Endothelial cell of umbilical vein (primary cell): Measurements from ENCODE around the gene MAP1LC3B2.

Source experiments
- EZH2 ChIP-seq: IDR thresholded peaks from 2 replicates; pipeline ENCODE4 v1.6.1; 2012; ENCODE audit warnings: borderline replicate concordance, low read depth, mild to moderate bottlenecking, moderate library complexity, low read length, inconsistent platforms; ENCODE audit not compliant: severe bottlenecking
- JUN ChIP-seq: IDR thresholded peaks from 2 replicates; pipeline ENCODE4 v1.6.1; 2011; ENCODE audit warnings: borderline replicate concordance, low read depth; ENCODE audit not compliant: insufficient read length, insufficient read depth
- MAX ChIP-seq: IDR thresholded peaks from 2 replicates; pipeline ENCODE4 v1.6.1; 2011; ENCODE audit not compliant: insufficient read depth, insufficient read length
- MYC ChIP-seq: IDR thresholded peaks from one replicate; pipeline ENCODE4 v1.6.1; 2011; ENCODE audit warnings: mild to moderate bottlenecking, low read depth, low read length
- POLR2A ChIP-seq: IDR thresholded peaks from 2 replicates; pipeline ENCODE4 v1.6.1; 2012; ENCODE audit warnings: low read depth, mild to moderate bottlenecking, control low read depth, low read length
- POLR2AphosphoS5 ChIP-seq: IDR thresholded peaks from 2 replicates; pipeline ENCODE4 v1.6.1; 2012; ENCODE audit warnings: low read depth, mild to moderate bottlenecking, control low read depth, low read length, moderate library complexity; ENCODE audit not compliant: insufficient read depth
- TF ChIP-seq, protein P1 (sequence below), 2 donors: IDR thresholded peaks; 1 replicate in 1 of 2; 2 replicates in 1 of 2; pipeline ENCODE4 v1.5.1; 2011; ENCODE audit warnings: low read length in 2 of 2, mild to moderate bottlenecking in 2 of 2, moderate library complexity in 2 of 2, control low read depth in 1 of 2, inconsistent platforms in 1 of 2, low read depth in 1 of 2; ENCODE audit not compliant: insufficient read depth in 1 of 2; ENCODE audit errors: extremely low read depth in 1 of 2

DNA sequence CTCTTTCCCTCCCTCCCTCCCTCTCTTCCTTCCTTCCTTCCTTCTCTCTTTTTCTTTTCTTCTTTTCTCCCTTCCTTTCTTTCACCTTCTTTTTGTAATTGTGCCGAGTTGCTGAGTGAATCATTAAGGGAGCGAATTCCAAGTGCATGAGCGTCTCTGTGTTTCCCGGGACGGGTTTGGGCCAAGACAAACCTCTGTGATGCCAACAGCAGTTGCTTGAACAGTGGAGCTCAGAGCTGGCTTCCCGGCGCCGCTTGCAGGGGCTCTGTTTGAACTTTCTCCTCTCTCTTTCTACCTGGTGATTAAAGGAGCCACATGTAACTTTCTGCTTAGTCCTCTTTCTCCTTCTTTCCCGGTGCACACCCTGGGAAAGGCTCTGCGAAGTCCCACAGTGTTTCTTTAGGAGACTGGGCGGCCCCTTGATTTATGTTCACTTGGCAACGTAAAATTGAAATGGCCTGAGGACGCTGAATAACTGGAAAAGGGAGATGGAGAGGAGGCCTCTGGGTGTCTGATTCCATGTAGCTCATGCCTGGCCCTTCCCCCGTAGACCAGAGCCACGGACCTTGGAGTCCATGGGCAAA, 33.7 kb upstream of the MAP1LC3B2 start:
- TF ChIP-seq MAX, result no peak
- no peak for TF ChIP-seq POLR2A
- TF ChIP-seq POLR2AphosphoS5, result peak; percentile 38
- TF ChIP-seq MYC, result no peak
- TF ChIP-seq, protein P1, sequence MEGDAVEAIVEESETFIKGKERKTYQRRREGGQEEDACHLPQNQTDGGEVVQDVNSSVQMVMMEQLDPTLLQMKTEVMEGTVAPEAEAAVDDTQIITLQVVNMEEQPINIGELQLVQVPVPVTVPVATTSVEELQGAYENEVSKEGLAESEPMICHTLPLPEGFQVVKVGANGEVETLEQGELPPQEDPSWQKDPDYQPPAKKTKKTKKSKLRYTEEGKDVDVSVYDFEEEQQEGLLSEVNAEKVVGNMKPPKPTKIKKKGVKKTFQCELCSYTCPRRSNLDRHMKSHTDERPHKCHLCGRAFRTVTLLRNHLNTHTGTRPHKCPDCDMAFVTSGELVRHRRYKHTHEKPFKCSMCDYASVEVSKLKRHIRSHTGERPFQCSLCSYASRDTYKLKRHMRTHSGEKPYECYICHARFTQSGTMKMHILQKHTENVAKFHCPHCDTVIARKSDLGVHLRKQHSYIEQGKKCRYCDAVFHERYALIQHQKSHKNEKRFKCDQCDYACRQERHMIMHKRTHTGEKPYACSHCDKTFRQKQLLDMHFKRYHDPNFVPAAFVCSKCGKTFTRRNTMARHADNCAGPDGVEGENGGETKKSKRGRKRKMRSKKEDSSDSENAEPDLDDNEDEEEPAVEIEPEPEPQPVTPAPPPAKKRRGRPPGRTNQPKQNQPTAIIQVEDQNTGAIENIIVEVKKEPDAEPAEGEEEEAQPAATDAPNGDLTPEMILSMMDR (IDR thresholded peaks at IDR 0.05; ENCODE audit: extremely low read depth in 1 of 2, insufficient read depth in 1 of 2, low read depth in 1 of 2, low read length in 2 of 2), result no peak
- no peak for TF ChIP-seq EZH2
- peak; percentile 28 for TF ChIP-seq JUN
